RWPE2 (cell line): ENCODE data around the gene DYDC1.
"Not testable (repeated sequence)": the region's sequence is repeated elsewhere in the genome, so short reads cannot be mapped to it uniquely, and the experiment has no call there.

ENCODE experiments used
- ATAC-seq: fragments of 200-7000 bp; cut with Tn5 transposase; 3 replicates; pipeline ENCODE4 v1.9.1; 2021; ENCODE audit warnings: low read depth
- DNase-seq: peaks from one replicate; pipeline ENCODE4 v3.0.0-alpha.2; 2020; ENCODE audit warnings: low spot score
- H3K27ac ChIP-seq: fragments of 450-650 bp; 2 replicates; pipeline ENCODE4 v1.5.1; 2017; ENCODE audit warnings: mild to moderate bottlenecking; ENCODE audit not compliant: poor library complexity, severe bottlenecking
- H3K27me3 ChIP-seq: fragments of 250-450 bp; sonication (Bioruptor Pico); 2 replicates; pipeline ENCODE4 v1.5.1; 2021; ENCODE audit warnings: mild to moderate bottlenecking, moderate library complexity; ENCODE audit not compliant: insufficient read depth, poor library complexity, severe bottlenecking
- H3K36me3 ChIP-seq: fragments of 250-450 bp; sonication (Bioruptor Pico); 2 replicates; pipeline ENCODE4 v1.5.1; 2020; ENCODE audit warnings: low read depth, mild to moderate bottlenecking, moderate library complexity
- H3K4me1 ChIP-seq: fragments of 250-450 bp; sonication (Bioruptor Pico); 2 replicates; pipeline ENCODE4 v1.5.1; 2021; ENCODE audit warnings: mild to moderate bottlenecking, moderate library complexity; ENCODE audit not compliant: insufficient read depth, poor library complexity, severe bottlenecking
- H3K4me3 ChIP-seq: fragments of 250-450 bp; sonication (Bioruptor Pico); 2 replicates; pipeline ENCODE4 v1.5.1; 2021; ENCODE audit warnings: mild to moderate bottlenecking, moderate library complexity; ENCODE audit not compliant: severe bottlenecking
- H3K9me3 ChIP-seq: fragments of 250-450 bp; sonication (Bioruptor Pico); 2 replicates; pipeline ENCODE4 v1.5.1; 2021; ENCODE audit warnings: mild to moderate bottlenecking, moderate library complexity; ENCODE audit not compliant: severe bottlenecking
- CTCF ChIP-seq: fragments of 450-650 bp; IDR thresholded peaks from one replicate; pipeline ENCODE4 v1.5.1; 2017; ENCODE audit warnings: mild to moderate bottlenecking, moderate library complexity; ENCODE audit not compliant: poor library complexity, severe bottlenecking

Gene DYDC1

GRCh38 chr10:80315391-80315790 is 41.2 kb downstream of the DYDC1 start:
- ATAC-seq (no peak), DNase-seq (no peak)
- H3K27ac ChIP-seq = no peak overlapping the region
- H3K9me3 ChIP-seq = no peaks in the 10 kb centered on the region
- no peaks in the 10 kb centered on the region for H3K36me3 ChIP-seq
- no peaks in the 10 kb centered on the region for H3K27me3 ChIP-seq
- no peak for TF ChIP-seq CTCF
- H3K4me1 ChIP-seq = no peaks in the 10 kb centered on the region
- no peak overlapping the region for H3K4me3 ChIP-seq

GRCh38 chr10:80313523-80313922 is 43.0 kb downstream of the DYDC1 start:
- Histone ChIP-seq H3K4me1 (no peaks in the 10 kb centered on the region), H3K27ac (no peak overlapping the region), H3K36me3 (no peaks in the 10 kb centered on the region), H3K9me3 (no peaks in the 10 kb centered on the region), H3K27me3 (no peaks in the 10 kb centered on the region), H3K4me3 (no peak overlapping the region)
- DNase-seq (no peak), ATAC-seq (no peak)
- no peak for TF ChIP-seq CTCF

GRCh38 chr10:80305989-80306388 is 50.6 kb downstream of the DYDC1 start:
- not testable (repeated sequence) for H3K27ac ChIP-seq, DNase-seq, H3K9me3 ChIP-seq, ATAC-seq, H3K27me3 ChIP-seq, H3K4me1 ChIP-seq, H3K36me3 ChIP-seq, H3K4me3 ChIP-seq

GRCh38 chr10:80296942-80297341 is 59.6 kb downstream of the DYDC1 start:
- DNase-seq = no peak
- TF ChIP-seq CTCF = no peak
- no peaks in the 10 kb centered on the region for H3K27me3 ChIP-seq

GRCh38 chr10:80292607-80293239 is 63.8 kb downstream of the DYDC1 start:
- Histone ChIP-seq H3K27me3 (no peaks in the 10 kb centered on the region), H3K9me3 (no peaks in the 10 kb centered on the region), H3K36me3 (no peaks in the 10 kb centered on the region), H3K27ac (no peak overlapping the region), H3K4me1 (no peaks in the 10 kb centered on the region), H3K4me3 (no peak overlapping the region)
- no peak for TF ChIP-seq CTCF
- DNase-seq (no peak), ATAC-seq (no peak)

More at GRCh38 chr10:80296942-80297341, 59.6 kb downstream of the DYDC1 start:
- no peaks in the 10 kb centered on the region for H3K36me3 ChIP-seq
- no peaks in the 10 kb centered on the region for H3K4me1 ChIP-seq
- no peak overlapping the region for H3K27ac ChIP-seq
- no peak for ATAC-seq
- no peak overlapping the region for H3K4me3 ChIP-seq
- no peaks in the 10 kb centered on the region for H3K9me3 ChIP-seq
